Aorta (tissue), 5 donors: ENCODE data around the gene ZFTA. TPM values are rescaled to one million over a fixed set of nuclear protein-coding genes. Genes with fewer than 3 reads are reported as not detected.

ENCODE experiments used
- ATAC-seq: fragments of 200-7000 bp; cut with Tn5 transposase; one replicate; pipeline ENCODE4 v1.9.1; 2022; ENCODE audit warnings: moderate library complexity; ENCODE audit not compliant: low FRiP score
- DNase-seq, 2 donors: peaks; one replicate each; pipeline ENCODE4 v3.0.0-alpha.2; 2020
- H3K27ac ChIP-seq, 2 donors: one replicate each; pipeline ENCODE4 v1.5.1; 2013; ENCODE audit warnings: low read length in 2 of 2, mild to moderate bottlenecking in 2 of 2, moderate library complexity in 2 of 2, control low read depth in 1 of 2, inconsistent platforms in 1 of 2, low read depth in 1 of 2
- H3K27me3 ChIP-seq, 2 donors: one replicate each; pipeline ENCODE4 v1.6.1; 2013; ENCODE audit warnings: control low read depth in 1 of 2, low read length in 1 of 2, mild to moderate bottlenecking in 1 of 2, moderate library complexity in 1 of 2; ENCODE audit not compliant: insufficient read depth in 2 of 2, control insufficient read depth in 1 of 2
- H3K36me3 ChIP-seq, 2 donors: one replicate each; pipeline ENCODE4 v1.6.1; 2013; ENCODE audit warnings: control low read depth in 1 of 2, low read length in 1 of 2, mild to moderate bottlenecking in 1 of 2; ENCODE audit not compliant: insufficient read depth in 2 of 2, control insufficient read depth in 1 of 2
- H3K4me1 ChIP-seq, 2 donors: one replicate each; pipeline ENCODE4 v1.6.1; 2013; ENCODE audit warnings: low read length in 2 of 2, control low read depth in 1 of 2, mild to moderate bottlenecking in 1 of 2, moderate library complexity in 1 of 2; ENCODE audit not compliant: insufficient read depth in 2 of 2, control insufficient read depth in 1 of 2
- H3K4me3 ChIP-seq, 2 donors: one replicate each; pipeline ENCODE4 v1.5.1; 2013; ENCODE audit warnings: low read length in 2 of 2, control low read depth in 1 of 2, mild to moderate bottlenecking in 1 of 2
- H3K9me3 ChIP-seq: one replicate; pipeline ENCODE4 v1.6.1; 2013; ENCODE audit warnings: mild to moderate bottlenecking, low read length; ENCODE audit not compliant: control insufficient read depth
- WGBS, 2 donors: extraction: QIAGEN DNeasy Blood & Tissue Kit; methylation state at CpG; one replicate each; pipeline ENCODE4 v1.1.7; 2013; 5-methylcytosine and 5-hydroxymethylcytosine counted together
- intact Hi-C, 2 donors: fragments of 100-400 bp; cut with DNase I; formaldehyde crosslinking; loops; one replicate each; pipeline versions ENCODE4 v1.14.2 to v1.15.0; 2022
- polyA plus RNA-seq, 2 donors: library from polyadenylated mRNA; stranded (reverse); fragments of 200-250 nt; gene quantifications; one replicate each; pipeline ENCODE4 v1.2.3, GENCODE V29; 2013
- total RNA-seq, 2 donors: library from RNA; stranded (reverse); fragmentation: NEBNext Ultra II Directional; extraction: Animal tissue kit (Norgen Biotek cat#: 25700); gene quantifications; one replicate each; pipeline ENCODE4 v1.2.1, GENCODE V29; 2021
- donor health status: healthy with polysubstance abuse.
- donor health status: Bipolar disorder and iron deficiency.
- donor health status: DM: no; HTN: no; CAD: no.
- donor health status: DM: no; HTN: no; CAD: no.
- donor health status: DM: yes; HTN: yes; CAD: no.

The ZFTA gene
- total and polyA plus RNA-seq, 4 donors: 4.3 to 30.9 (median 17.0) TPM

GRCh38 chr11:63769042-63769713 is 603 bp upstream of the ZFTA start:
- intact Hi-C loops: loop anchor here (5.0 to 10.0 kb wide), 4 partner anchors 38 to 386 kb away; no protein-coding TSS in a partner anchor

GRCh38 chr11:63767565-63768236 is 874 bp downstream of the ZFTA start:
- Histone ChIP-seq H3K4me3 (peak overlapping the region; percentile 93 to 96), H3K4me1 (no peaks in the 10 kb centered on the region), H3K27me3 (no peaks in the 10 kb centered on the region), H3K27ac (peak overlapping the region in 1 of 2 donors; percentile 29), H3K9me3 (no peaks in the 10 kb centered on the region), H3K36me3 (no peaks in the 10 kb centered on the region)
- WGBS, 2 donors: 0 to 1% methylated on average over 33 to 34 of the region's 34 CpGs
- DNase-seq (peak; percentile 81 to 82), ATAC-seq (peak; percentile 64)
- intact Hi-C loops: loop anchor here (5.0 to 10.0 kb wide), 4 partner anchors 40 to 387 kb away; no protein-coding TSS in a partner anchor

More at GRCh38 chr11:63769042-63769713, 603 bp upstream of the ZFTA start:
- Histone ChIP-seq H3K27ac (no peak overlapping the region), H3K4me1 (no peaks in the 10 kb centered on the region), H3K9me3 (no peaks in the 10 kb centered on the region), H3K27me3 (no peaks in the 10 kb centered on the region), H3K36me3 (no peaks in the 10 kb centered on the region), H3K4me3 (peak overlapping the region; percentile 93 to 96)
- WGBS, 2 donors: 0% methylated on average over 62 to 82 of the region's 82 CpGs
- DNase-seq: peak; percentile 56 to 85
- ATAC-seq: peak; percentile 53

GRCh38 chr11:63767267-63767564 is 1.4 kb downstream of the ZFTA start:
- no peaks in the 10 kb centered on the region for H3K36me3 ChIP-seq
- no peaks in the 10 kb centered on the region for H3K9me3 ChIP-seq
- no peak overlapping the region for H3K27ac ChIP-seq
- H3K27me3 ChIP-seq: no peaks in the 10 kb centered on the region
- no peaks in the 10 kb centered on the region for H3K4me1 ChIP-seq
- intact Hi-C loops: loop anchor here (5.0 to 10.0 kb wide), 4 partner anchors 40 to 388 kb away; no protein-coding TSS in a partner anchor
- 12 to 15% methylated on average over 4 of the region's 4 CpGs for WGBS, 2 donors
- DNase-seq (no peak), ATAC-seq (no peak)
- H3K4me3 ChIP-seq: peak overlapping the region; percentile 93 to 96

- H3K9me3 ChIP-seq: no peaks in the 10 kb centered on the region
- DNase-seq (no peak), ATAC-seq (no peak)
- WGBS, 2 donors: 52 to 59% methylated on average over 7 of the region's 7 CpGs
- H3K4me1 ChIP-seq: no peaks in the 10 kb centered on the region
- no peaks in the 10 kb centered on the region for H3K27me3 ChIP-seq
- no peak overlapping the region for H3K27ac ChIP-seq
- no peaks in the 10 kb centered on the region for H3K36me3 ChIP-seq
- no peak overlapping the region for H3K4me3 ChIP-seq
- intact Hi-C loops: loop anchor here (5.0 to 10.0 kb wide), 4 partner anchors 41 to 388 kb away; no protein-coding TSS in a partner anchor
Observed at GRCh38 chr11:63766531-63767235, 1.9 kb downstream of the ZFTA start.

- peak in 1 of 2 donors; percentile 76 for DNase-seq
- no peaks in the 10 kb centered on the region for H3K27me3 ChIP-seq
- no peak for ATAC-seq
- intact Hi-C loops: loop anchor here (5.0 to 10.0 kb wide), 4 partner anchors 42 to 389 kb away; no protein-coding TSS in a partner anchor
- H3K9me3 ChIP-seq: no peaks in the 10 kb centered on the region
- no peaks in the 10 kb centered on the region for H3K4me1 ChIP-seq
- 88% methylated on average over 18 of the region's 18 CpGs for WGBS, 2 donors
- H3K27ac ChIP-seq: no peak overlapping the region
- no peak overlapping the region for H3K4me3 ChIP-seq
- no peaks in the 10 kb centered on the region for H3K36me3 ChIP-seq
Observed at GRCh38 chr11:63765688-63766241, 2.8 kb downstream of the ZFTA start.

GRCh38 chr11:63764679-63765647 is 3.6 kb downstream of the ZFTA start:
- H3K27me3 ChIP-seq: no peaks in the 10 kb centered on the region
- DNase-seq: peak in 1 of 2 donors; percentile 49
- WGBS, 2 donors: 85 to 86% methylated on average over 22 to 30 of the region's 30 CpGs
- no peak overlapping the region for H3K4me3 ChIP-seq
- no peaks in the 10 kb centered on the region for H3K4me1 ChIP-seq
- H3K9me3 ChIP-seq: no peaks in the 10 kb centered on the region
- no peaks in the 10 kb centered on the region for H3K36me3 ChIP-seq
- intact Hi-C loops: loop anchor here (5.0 to 10.0 kb wide), 4 partner anchors 42 to 390 kb away; no protein-coding TSS in a partner anchor
- H3K27ac ChIP-seq: no peak overlapping the region
- ATAC-seq: no peak

- Histone ChIP-seq H3K9me3 (no peaks in the 10 kb centered on the region), H3K36me3 (no peaks in the 10 kb centered on the region), H3K4me3 (no peak overlapping the region), H3K4me1 (no peaks in the 10 kb centered on the region), H3K27me3 (no peaks in the 10 kb centered on the region), H3K27ac (no peak overlapping the region)
- intact Hi-C loops: loop anchor here in 1 of 2 donors (10.0 kb wide), 2 partner anchors 80 to 390 kb away; no protein-coding TSS in a partner anchor
- WGBS, 2 donors: 84 to 86% methylated on average over 15 to 23 of the region's 23 CpGs
- ATAC-seq (no peak), DNase-seq (peak in 1 of 2 donors; percentile 55)
Observed at GRCh38 chr11:63764340-63764678, 4.3 kb downstream of the ZFTA start.
